ENCODE results near the gene GPR180. TPM values are rescaled to one million over a fixed set of nuclear protein-coding genes. Genes with fewer than 3 reads are reported as not detected.

GPR180 gene
- total RNA-seq, 1 donor from 2014 or later = 9.2 TPM

- no peaks in the 10 kb centered on the region for H3K9me3 Mint-ChIP-seq
- no peak for DNase-seq (ENCODE audit: low spot score)
- H3K27me3 Mint-ChIP-seq (ENCODE audit: low read depth) = peaks cover 13% of the 10 kb centered on the region
- intact Hi-C loops (cut with micrococcal nuclease) = loop anchor here (2.0 to 10.0 kb wide), 3 partner anchors 49 to 743 kb away; no protein-coding TSS in a partner anchor
- H3K27ac Mint-ChIP-seq = no peak overlapping the region
- H3K4me1 Mint-ChIP-seq (ENCODE audit: low read depth) = peaks cover 37% of the 10 kb centered on the region
- peaks cover 5% of the 10 kb centered on the region for H3K36me3 Mint-ChIP-seq (ENCODE audit: low read depth)
- H3K4me3 Mint-ChIP-seq (ENCODE audit: low read depth) = no peak overlapping the region
Observed at GRCh38 chr13:94661406-94661805, 59.7 kb downstream of the GPR180 start.

- DNase-seq (ENCODE audit: low spot score) = no peak
- intact Hi-C loops (cut with micrococcal nuclease) = loop anchor here (10.0 kb wide), 2 partner anchors 492 to 742 kb away; no protein-coding TSS in a partner anchor
- Mint-ChIP-seq H3K27ac (no peak overlapping the region), H3K27me3 (ENCODE audit: low read depth) (peaks cover 13% of the 10 kb centered on the region), H3K4me1 (ENCODE audit: low read depth) (peaks cover 39% of the 10 kb centered on the region), H3K9me3 (peaks cover 6% of the 10 kb centered on the region), H3K4me3 (ENCODE audit: low read depth) (no peak overlapping the region), H3K36me3 (ENCODE audit: low read depth) (peaks cover 10% of the 10 kb centered on the region)
Observed at GRCh38 chr13:94662274-94662945, 60.8 kb downstream of the GPR180 start.

GRCh38 chr13:94664889-94665288 lies 63.2 kb downstream of the GPR180 start:
- intact Hi-C loops (cut with micrococcal nuclease) = loop anchor here (5.0 to 10.0 kb wide), 4 partner anchors 63 to 817 kb away; partner anchors contain the start of gene GPR180
- no peak for DNase-seq (ENCODE audit: low spot score)
- H3K4me3 Mint-ChIP-seq (ENCODE audit: low read depth) = no peak overlapping the region
- H3K4me1 Mint-ChIP-seq (ENCODE audit: low read depth) = peaks cover 52% of the 10 kb centered on the region
- H3K36me3 Mint-ChIP-seq (ENCODE audit: low read depth) = peaks cover 19% of the 10 kb centered on the region
- H3K27ac Mint-ChIP-seq = no peak overlapping the region
- H3K27me3 Mint-ChIP-seq (ENCODE audit: low read depth) = peaks cover 13% of the 10 kb centered on the region
- peaks cover 17% of the 10 kb centered on the region for H3K9me3 Mint-ChIP-seq

GRCh38 chr13:94666065-94666464 lies 64.4 kb downstream of the GPR180 start:
- Mint-ChIP-seq H3K27me3 (ENCODE audit: low read depth) (peaks cover 13% of the 10 kb centered on the region), H3K27ac (no peak overlapping the region), H3K4me1 (ENCODE audit: low read depth) (peaks cover 49% of the 10 kb centered on the region), H3K4me3 (ENCODE audit: low read depth) (no peak overlapping the region), H3K36me3 (ENCODE audit: low read depth) (peaks cover 19% of the 10 kb centered on the region), H3K9me3 (peaks cover 17% of the 10 kb centered on the region)
- no peak for DNase-seq (ENCODE audit: low spot score)
- intact Hi-C loops (cut with micrococcal nuclease) = loop anchor here (2.0 to 10.0 kb wide), 6 partner anchors 64 to 816 kb away; partner anchors contain the start of gene GPR180

GRCh38 chr13:94667190-94667589 lies 65.5 kb downstream of the GPR180 start:
- Mint-ChIP-seq H3K27ac (peak overlapping the region; percentile 87), H3K4me1 (ENCODE audit: low read depth) (peaks cover 48% of the 10 kb centered on the region), H3K36me3 (ENCODE audit: low read depth) (peaks cover 19% of the 10 kb centered on the region), H3K4me3 (ENCODE audit: low read depth) (peak overlapping the region; percentile 6), H3K27me3 (ENCODE audit: low read depth) (peaks cover 9% of the 10 kb centered on the region), H3K9me3 (peaks cover 17% of the 10 kb centered on the region)
- intact Hi-C loops (cut with micrococcal nuclease) = loop anchor here (1.0 to 10.0 kb wide), 8 partner anchors 10 to 815 kb away; partner anchors contain the start of gene GPR180
- DNase-seq (ENCODE audit: low spot score) = no peak

GRCh38 chr13:94672400-94672799 lies 70.7 kb downstream of the GPR180 start:
- Mint-ChIP-seq H3K27ac (no peak overlapping the region), H3K9me3 (peaks cover 11% of the 10 kb centered on the region), H3K4me1 (ENCODE audit: low read depth) (peaks cover 14% of the 10 kb centered on the region), H3K4me3 (ENCODE audit: low read depth) (no peak overlapping the region), H3K27me3 (ENCODE audit: low read depth) (peaks cover 16% of the 10 kb centered on the region), H3K36me3 (ENCODE audit: low read depth) (peaks cover 10% of the 10 kb centered on the region)
- intact Hi-C loops (cut with micrococcal nuclease) = no loop called here
- DNase-seq (ENCODE audit: low spot score) = no peak

- Mint-ChIP-seq H3K27me3 (ENCODE audit: low read depth) (peaks cover 23% of the 10 kb centered on the region), H3K9me3 (no peaks in the 10 kb centered on the region), H3K36me3 (ENCODE audit: low read depth) (no peaks in the 10 kb centered on the region), H3K4me1 (ENCODE audit: low read depth) (no peaks in the 10 kb centered on the region), H3K27ac (no peak overlapping the region), H3K4me3 (ENCODE audit: low read depth) (no peak overlapping the region)
- intact Hi-C loops (cut with micrococcal nuclease) = no loop called here
- no peak for DNase-seq (ENCODE audit: low spot score)
Observed at GRCh38 chr13:94673851-94674250, 72.2 kb downstream of the GPR180 start.

GRCh38 chr13:94674609-94675348 lies 73.1 kb downstream of the GPR180 start:
- no peaks in the 10 kb centered on the region for H3K36me3 Mint-ChIP-seq (ENCODE audit: low read depth)
- H3K27ac Mint-ChIP-seq = no peak overlapping the region
- no peak overlapping the region for H3K4me3 Mint-ChIP-seq (ENCODE audit: low read depth)
- intact Hi-C loops (cut with micrococcal nuclease) = no loop called here
- H3K27me3 Mint-ChIP-seq (ENCODE audit: low read depth) = peaks cover 28% of the 10 kb centered on the region
- no peak for DNase-seq (ENCODE audit: low spot score)
- H3K4me1 Mint-ChIP-seq (ENCODE audit: low read depth) = no peaks in the 10 kb centered on the region
- H3K9me3 Mint-ChIP-seq = no peaks in the 10 kb centered on the region

- intact Hi-C loops (cut with micrococcal nuclease) = no loop called here
- no peak for DNase-seq (ENCODE audit: low spot score)
- Mint-ChIP-seq H3K4me1 (ENCODE audit: low read depth) (no peaks in the 10 kb centered on the region), H3K9me3 (no peaks in the 10 kb centered on the region), H3K4me3 (ENCODE audit: low read depth) (no peak overlapping the region), H3K36me3 (ENCODE audit: low read depth) (no peaks in the 10 kb centered on the region), H3K27me3 (ENCODE audit: low read depth) (peaks cover 38% of the 10 kb centered on the region), H3K27ac (no peak overlapping the region)
Observed at GRCh38 chr13:94677799-94678198, 76.1 kb downstream of the GPR180 start.

GRCh38 chr13:94678845-94679244 lies 77.2 kb downstream of the GPR180 start:
- H3K27me3 Mint-ChIP-seq (ENCODE audit: low read depth) = peaks cover 46% of the 10 kb centered on the region
- intact Hi-C loops (cut with micrococcal nuclease) = no loop called here
- no peak overlapping the region for H3K27ac Mint-ChIP-seq
- no peaks in the 10 kb centered on the region for H3K9me3 Mint-ChIP-seq
- H3K4me3 Mint-ChIP-seq (ENCODE audit: low read depth) = no peak overlapping the region
- no peaks in the 10 kb centered on the region for H3K4me1 Mint-ChIP-seq (ENCODE audit: low read depth)
- DNase-seq (ENCODE audit: low spot score) = no peak
- H3K36me3 Mint-ChIP-seq (ENCODE audit: low read depth) = no peaks in the 10 kb centered on the region

GRCh38 chr13:94679614-94680013 lies 78.0 kb downstream of the GPR180 start:
- Mint-ChIP-seq H3K9me3 (no peaks in the 10 kb centered on the region), H3K27me3 (ENCODE audit: low read depth) (peaks cover 46% of the 10 kb centered on the region), H3K4me1 (ENCODE audit: low read depth) (no peaks in the 10 kb centered on the region), H3K36me3 (ENCODE audit: low read depth) (no peaks in the 10 kb centered on the region), H3K27ac (no peak overlapping the region), H3K4me3 (ENCODE audit: low read depth) (no peak overlapping the region)
- intact Hi-C loops (cut with micrococcal nuclease) = no loop called here
- no peak for DNase-seq (ENCODE audit: low spot score)

GRCh38 chr13:94682229-94682628 lies 80.6 kb downstream of the GPR180 start:
- peaks cover 32% of the 10 kb centered on the region for H3K27me3 Mint-ChIP-seq (ENCODE audit: low read depth)
- no peaks in the 10 kb centered on the region for H3K9me3 Mint-ChIP-seq
- no peak for DNase-seq (ENCODE audit: low spot score)
- H3K27ac Mint-ChIP-seq = no peak overlapping the region
- H3K4me3 Mint-ChIP-seq (ENCODE audit: low read depth) = no peak overlapping the region
- intact Hi-C loops (cut with micrococcal nuclease) = no loop called here
- H3K36me3 Mint-ChIP-seq (ENCODE audit: low read depth) = no peaks in the 10 kb centered on the region
- H3K4me1 Mint-ChIP-seq (ENCODE audit: low read depth) = no peaks in the 10 kb centered on the region

- Mint-ChIP-seq H3K27me3 (ENCODE audit: low read depth) (peaks cover 24% of the 10 kb centered on the region), H3K4me1 (ENCODE audit: low read depth) (no peaks in the 10 kb centered on the region), H3K9me3 (no peaks in the 10 kb centered on the region), H3K27ac (no peak overlapping the region), H3K36me3 (ENCODE audit: low read depth) (no peaks in the 10 kb centered on the region), H3K4me3 (ENCODE audit: low read depth) (no peak overlapping the region)
- no peak for DNase-seq (ENCODE audit: low spot score)
- intact Hi-C loops (cut with micrococcal nuclease) = no loop called here
Observed at GRCh38 chr13:94683409-94683808, 81.8 kb downstream of the GPR180 start.

All from activated T-helper 2 cell treated with anti-CD3 and anti-CD28 coated beads, Interferon-gamma antibody, Interleukin-2, Interleukin-4, amounts not matched to agents 10 μg/mL and 5 μg/mL and 100 μg/mL, durations not matched to agents 14 hours and 24 hours and 36 hours (primary cell).